GM12878 (cell line): ENCODE data around the gene PXMP4. TPM values are rescaled to one million over a fixed set of nuclear protein-coding genes. Genes with fewer than 3 reads are reported as not detected.

Source experiments
- ATAC-seq: fragments of 200-7000 bp; cut with Tn5 transposase; 3 replicates; pipeline ENCODE4 v1.9.1; 2020; ENCODE audit warnings: mild to moderate bottlenecking, moderate library complexity
- BruUV-seq: library from RNA; stranded (reverse); fragments of 400-500 nt; replicated peaks from 2 replicates; lab custom pipeline; 2021; lab: Mats Ljungman, UMichigan
- CTCF ChIA-PET: fragments of 300-600 bp; sonication (Branson Sonifier 250); formaldehyde crosslinking; extraction: SDS; loops from one replicate; lab custom pipeline; 2021; ENCODE audit warnings: inconsistent platforms; lab: Yijun Ruan, JAX
- POLR2A ChIA-PET: fragments of 350-600 bp; formaldehyde crosslinking; extraction: SDS; loops from one replicate; lab custom pipeline; 2021; ENCODE audit warnings: inconsistent platforms; lab: Charles Lee
- RAD21 ChIA-PET: fragments of 300-600 bp; sonication (Branson Sonifier 250); formaldehyde crosslinking; loops from one replicate; lab custom pipeline; 2023; ENCODE audit warnings: antibody characterized with exemption; ENCODE audit not compliant: unreplicated experiment; lab: Charles Lee
- SMC1A ChIA-PET: fragments of 300-600 bp; sonication (Branson Sonifier 250); formaldehyde crosslinking; loops from one replicate; lab custom pipeline; 2023; ENCODE audit not compliant: unreplicated experiment, uncharacterized antibody; lab: Charles Lee
- DNase-seq: peaks from one replicate; pipeline ENCODE4 v3.0.0-alpha.2; 2011; ENCODE audit warnings: low read depth, low spot score
- FAIRE-seq: peaks from 3 replicates; lab custom pipeline; 2011; peaks lifted over from hg19 to GRCh38; lab: Jason Lieb, UNC
- H2AFZ ChIP-seq: 2 replicates; pipeline ENCODE4 v1.6.0; 2011; ENCODE audit warnings: low read depth, low read length, control low read depth; ENCODE audit not compliant: control insufficient read depth
- H3K27ac ChIP-seq: 2 replicates; pipeline ENCODE4 v1.5.1; 2011; ENCODE audit warnings: control low read depth; ENCODE audit not compliant: control insufficient read depth, insufficient read depth
- H3K27me3 ChIP-seq, 2 experiments: replicated peaks in 1 of 2; 2 replicates each; pipeline versions ENCODE4 v1.6.0 to v1.6.1; 2011; ENCODE audit warnings: low read length in 1 of 2; ENCODE audit not compliant: control insufficient read depth in 2 of 2, insufficient read depth in 2 of 2
- H3K36me3 ChIP-seq, 2 experiments: 2 replicates each; pipeline ENCODE4 v1.5.1; 2011; ENCODE audit warnings: low read length in 1 of 2; ENCODE audit not compliant: control insufficient read depth in 2 of 2, insufficient read depth in 2 of 2
- H3K4me1 ChIP-seq: 2 replicates; pipeline ENCODE4 v1.6.1; 2011; ENCODE audit warnings: mild to moderate bottlenecking, low read length, moderate library complexity, mixed read lengths; ENCODE audit not compliant: control insufficient read depth, insufficient read depth
- H3K4me2 ChIP-seq: 2 replicates; pipeline ENCODE4 v1.6.0; 2011; ENCODE audit warnings: control low read depth; ENCODE audit not compliant: control insufficient read depth, insufficient read depth
- H3K4me3 ChIP-seq: fragments of 200-600 bp; sonication (generic); 2 replicates; pipeline ENCODE4 v1.5.1; 2016
- H3K79me2 ChIP-seq: 2 replicates; pipeline ENCODE4 v1.6.0; 2011; ENCODE audit warnings: low read length; ENCODE audit not compliant: control insufficient read depth, insufficient read depth
- H3K9ac ChIP-seq: 2 replicates; pipeline ENCODE4 v1.8.0; 2011; ENCODE audit warnings: low read length, control low read depth, mixed read lengths; ENCODE audit not compliant: control insufficient read depth, insufficient read depth
- H3K9me3 ChIP-seq: replicated peaks from 3 replicates; pipeline ENCODE4 v1.5.1; 2011; ENCODE audit warnings: mild to moderate bottlenecking, low read length; ENCODE audit not compliant: control insufficient read depth, insufficient read depth
- H4K20me1 ChIP-seq: 2 replicates; pipeline ENCODE4 v1.6.0; 2011; ENCODE audit not compliant: control insufficient read depth, insufficient read depth
- CEBPB ChIP-seq, 2 experiments: fragments of 150-350 bp in 1 of 2; IDR thresholded peaks; 2 replicates each; pipeline ENCODE4 v1.6.1; 2012 to 2014; ENCODE audit warnings: low read depth in 2 of 2, low read length in 2 of 2, borderline replicate concordance in 1 of 2, inconsistent platforms in 1 of 2
- EED ChIP-seq: sonication (generic); IDR thresholded peaks from 2 replicates; pipeline ENCODE4 v1.6.1; 2016; ENCODE audit warnings: antibody characterized with exemption, low read depth
- EGR1 ChIP-seq, 2 experiments: IDR thresholded peaks; 1 replicate in 1 of 2; 2 replicates in 1 of 2; pipeline ENCODE4 v1.6.1; 2011 to 2012; ENCODE audit warnings: low read depth in 2 of 2, low read length in 2 of 2, borderline replicate concordance in 1 of 2, mild to moderate bottlenecking in 1 of 2, moderate library complexity in 1 of 2
- HDAC2 ChIP-seq: fragments of 200-600 bp; sonication (generic); IDR thresholded peaks from 2 replicates; pipeline ENCODE4 v1.6.1; 2017
- MEF2A ChIP-seq: IDR thresholded peaks from 2 replicates; pipeline ENCODE4 v1.6.1; 2011; ENCODE audit warnings: low read depth, mild to moderate bottlenecking, low read length, moderate library complexity; ENCODE audit not compliant: insufficient read depth
- MYB ChIP-seq: fragments of 150-350 bp; IDR thresholded peaks from 2 replicates; pipeline ENCODE4 v1.6.1; 2014; ENCODE audit warnings: mild to moderate bottlenecking, low read depth, low read length, borderline replicate concordance
- RB1 ChIP-seq: fragments of 450-650 bp; formaldehyde crosslinking; IDR thresholded peaks from 2 replicates; pipeline ENCODE4 v1.6.1; 2017; ENCODE audit warnings: mild to moderate bottlenecking, borderline replicate concordance
- TBL1XR1 ChIP-seq: IDR thresholded peaks from 2 replicates; pipeline ENCODE4 v1.6.1; 2012; ENCODE audit warnings: low read depth, low read length, improper control_type of control experiment
- WGBS: methylation state at CpG from one replicate; pipeline ENCODE4 v1.1.6; 2016; ENCODE audit warnings: low lambda C conversion rate; ENCODE audit not compliant: insufficient replicate concordance, insufficient coverage; ENCODE audit errors: missing lambda C conversion rate; 5-methylcytosine and 5-hydroxymethylcytosine counted together
- in situ Hi-C: fragments of 300-500 bp; cut with MboI; formaldehyde crosslinking; loops from 9 replicates; pipeline ENCODE4 v1.14.3; 2018; ENCODE audit warnings: mixed read lengths
- intact Hi-C: fragments of 100-400 bp; cut with micrococcal nuclease; formaldehyde crosslinking; loops from one replicate; pipeline ENCODE4 v1.14.2; 2022; ENCODE audit not compliant: unreplicated experiment
- polyA plus RNA-seq, 11 experiments: library from polyadenylated mRNA; depleted of rRNA in 4 of 11; unstranded in 6 of 11; stranded (reverse) in 5 of 11; fragments of >200 nt; fragmentation: Nextera tagmentation in 4 of 11; fragmentation: Illumina TruSeq in 1 of 11; extraction: Ambion mirVana in 4 of 11; extraction: Trizol in 1 of 11; gene quantifications; 1 replicate in 1 of 11; 2 replicates in 10 of 11; pipeline versions ENCODE4 v1.2.1 to v1.2.3, GENCODE V29; 2011 to 2016; ENCODE audit warnings: inconsistent platforms in 2 of 11, missing spikeins in 2 of 11, low read depth in 1 of 11
- total RNA-seq, 4 experiments: library from RNA; depleted of rRNA in 3 of 4; stranded (reverse); fragments of >200 nt in 3 of 4; fragmentation: Illumina TruSeq in 1 of 4; extraction: Trizol in 1 of 4; gene quantifications; 2 replicates each; pipeline versions ENCODE4 v1.2.1 to v1.2.3, GENCODE V29; 2013 to 2021
- TF ChIP-seq, protein P1 (sequence below), 3 experiments: IDR thresholded peaks in 2 of 3; conservative IDR thresholded peaks in 1 of 3; 2 replicates each; pipeline ENCODE4 v1.5.1; 2011; ENCODE audit warnings: low read depth in 3 of 3, low read length in 3 of 3, mild to moderate bottlenecking in 3 of 3, control low read depth in 2 of 3, moderate library complexity in 2 of 3, inconsistent platforms in 1 of 3, mixed read lengths in 1 of 3; ENCODE audit not compliant: control insufficient read depth in 2 of 3, insufficient read depth in 1 of 3; ENCODE audit errors: extremely low read depth in 1 of 3
- TF ChIP-seq, protein P2 (sequence below): IDR thresholded peaks from 2 replicates; pipeline ENCODE4 v1.6.1; 2012; ENCODE audit warnings: low read depth, low read length, improper control_type of control experiment
- TF ChIP-seq, protein P3 (sequence below): IDR thresholded peaks from 2 replicates; pipeline ENCODE4 v1.6.1; 2011; ENCODE audit warnings: borderline replicate concordance, low read depth, mild to moderate bottlenecking, moderate library complexity, low read length; ENCODE audit not compliant: insufficient read depth, poor library complexity, severe bottlenecking

Gene PXMP4
- total and polyA plus RNA-seq, 10 of the 15 experiments (the other 5 are each of a cell fraction or from before 2014, with no cell fraction given): 3.6 to 19.2 (median 8.6) TPM

DNA sequence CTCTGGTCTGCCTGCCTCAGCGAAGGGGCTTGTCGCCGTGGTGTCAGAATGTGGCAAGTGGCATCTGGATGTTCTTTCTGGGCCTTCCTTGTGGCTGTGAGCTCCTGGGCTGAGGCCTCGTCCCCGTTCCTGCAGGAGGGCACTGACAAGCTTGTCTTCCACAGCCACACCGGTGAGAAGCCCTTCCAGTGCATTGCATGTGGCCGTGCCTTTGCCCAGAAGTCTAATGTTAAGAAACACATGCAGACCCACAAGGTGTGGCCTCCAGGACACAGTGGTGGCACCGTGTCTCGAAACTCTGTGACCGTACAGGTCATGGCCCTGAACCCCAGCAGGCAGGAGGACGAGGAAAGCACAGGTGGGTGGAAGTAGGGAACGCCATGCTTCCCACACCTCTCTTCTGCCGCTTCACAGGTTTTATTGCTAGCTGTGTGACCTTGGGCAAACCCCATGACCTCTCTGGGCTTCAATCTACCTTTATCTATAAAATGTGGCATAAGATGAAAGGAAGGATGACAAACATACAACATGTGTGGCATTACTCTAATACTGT is 41.7 kb upstream of the PXMP4 start:
- in situ Hi-C loops: no loop called here
- no peaks in the 10 kb centered on the region for H3K4me1 ChIP-seq
- ATAC-seq: no peak
- 94% methylated on average over 13 of the region's 13 CpGs for WGBS
- intact Hi-C loops: no loop called here
- no peak overlapping the region for H3K9ac ChIP-seq
- no peak for FAIRE-seq
- H3K36me3 ChIP-seq: peaks cover 0 to 5% of the 10 kb centered on the region in 2 experiments; a peak in 3 of 4 replicates
- H3K9me3 ChIP-seq: no peaks in the 10 kb centered on the region; the same call in 2 of the 3 replicates
- no peak overlapping the region for H3K4me3 ChIP-seq
- CTCF ChIA-PET: no interaction called here
- TF ChIP-seq CEBPB (IDR thresholded peaks at IDR 0.05; ENCODE audit: borderline replicate concordance in 1 of 2, low read depth in 2 of 2, low read length in 2 of 2) (no peak), RB1 (no peak), MYB (no peak), HDAC2 (no peak), EGR1 (IDR thresholded peaks at IDR 0.05; ENCODE audit: borderline replicate concordance in 1 of 2, low read depth in 2 of 2, low read length in 2 of 2) (no peak), EED (no peak), MEF2A (no peak), TBL1XR1 (no peak)
- TF ChIP-seq, protein P1, sequence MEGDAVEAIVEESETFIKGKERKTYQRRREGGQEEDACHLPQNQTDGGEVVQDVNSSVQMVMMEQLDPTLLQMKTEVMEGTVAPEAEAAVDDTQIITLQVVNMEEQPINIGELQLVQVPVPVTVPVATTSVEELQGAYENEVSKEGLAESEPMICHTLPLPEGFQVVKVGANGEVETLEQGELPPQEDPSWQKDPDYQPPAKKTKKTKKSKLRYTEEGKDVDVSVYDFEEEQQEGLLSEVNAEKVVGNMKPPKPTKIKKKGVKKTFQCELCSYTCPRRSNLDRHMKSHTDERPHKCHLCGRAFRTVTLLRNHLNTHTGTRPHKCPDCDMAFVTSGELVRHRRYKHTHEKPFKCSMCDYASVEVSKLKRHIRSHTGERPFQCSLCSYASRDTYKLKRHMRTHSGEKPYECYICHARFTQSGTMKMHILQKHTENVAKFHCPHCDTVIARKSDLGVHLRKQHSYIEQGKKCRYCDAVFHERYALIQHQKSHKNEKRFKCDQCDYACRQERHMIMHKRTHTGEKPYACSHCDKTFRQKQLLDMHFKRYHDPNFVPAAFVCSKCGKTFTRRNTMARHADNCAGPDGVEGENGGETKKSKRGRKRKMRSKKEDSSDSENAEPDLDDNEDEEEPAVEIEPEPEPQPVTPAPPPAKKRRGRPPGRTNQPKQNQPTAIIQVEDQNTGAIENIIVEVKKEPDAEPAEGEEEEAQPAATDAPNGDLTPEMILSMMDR (IDR thresholded peaks at IDR 0.05 in 2 of 3, conservative IDR thresholded peaks at IDR 0.05 in 1 of 3; ENCODE audit: control insufficient read depth in 2 of 3, extremely low read depth in 1 of 3, insufficient read depth in 1 of 3, low read depth in 3 of 3, low read length in 3 of 3): no peak
- TF ChIP-seq, protein P2, sequence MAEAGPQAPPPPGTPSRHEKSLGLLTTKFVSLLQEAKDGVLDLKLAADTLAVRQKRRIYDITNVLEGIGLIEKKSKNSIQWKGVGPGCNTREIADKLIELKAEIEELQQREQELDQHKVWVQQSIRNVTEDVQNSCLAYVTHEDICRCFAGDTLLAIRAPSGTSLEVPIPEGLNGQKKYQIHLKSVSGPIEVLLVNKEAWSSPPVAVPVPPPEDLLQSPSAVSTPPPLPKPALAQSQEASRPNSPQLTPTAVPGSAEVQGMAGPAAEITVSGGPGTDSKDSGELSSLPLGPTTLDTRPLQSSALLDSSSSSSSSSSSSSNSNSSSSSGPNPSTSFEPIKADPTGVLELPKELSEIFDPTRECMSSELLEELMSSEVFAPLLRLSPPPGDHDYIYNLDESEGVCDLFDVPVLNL: no peak
- TF ChIP-seq, protein P3, sequence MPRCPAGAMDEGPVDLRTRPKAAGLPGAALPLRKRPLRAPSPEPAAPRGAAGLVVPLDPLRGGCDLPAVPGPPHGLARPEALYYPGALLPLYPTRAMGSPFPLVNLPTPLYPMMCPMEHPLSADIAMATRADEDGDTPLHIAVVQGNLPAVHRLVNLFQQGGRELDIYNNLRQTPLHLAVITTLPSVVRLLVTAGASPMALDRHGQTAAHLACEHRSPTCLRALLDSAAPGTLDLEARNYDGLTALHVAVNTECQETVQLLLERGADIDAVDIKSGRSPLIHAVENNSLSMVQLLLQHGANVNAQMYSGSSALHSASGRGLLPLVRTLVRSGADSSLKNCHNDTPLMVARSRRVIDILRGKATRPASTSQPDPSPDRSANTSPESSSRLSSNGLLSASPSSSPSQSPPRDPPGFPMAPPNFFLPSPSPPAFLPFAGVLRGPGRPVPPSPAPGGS: no peak
- RAD21 ChIA-PET: no interaction called here
- no peaks in the 10 kb centered on the region for H4K20me1 ChIP-seq
- no TSS peak for BruUV-seq
- POLR2A ChIA-PET: no interaction called here
- no peak overlapping the region for H3K27ac ChIP-seq
- no peak overlapping the region for H3K4me2 ChIP-seq
- H2AFZ ChIP-seq: no peak overlapping the region
- SMC1A ChIA-PET: no interaction called here
- no peak for DNase-seq
- H3K27me3 ChIP-seq: no peaks in the 10 kb centered on the region
- H3K79me2 ChIP-seq: no peaks in the 10 kb centered on the region
